SK-N-MC (cell line): Measurements from ENCODE around the gene HSP90AA1.
"Not testable (repeated sequence)": the region's sequence is repeated elsewhere in the genome, so short reads cannot be mapped to it uniquely, and the experiment has no call there.

ENCODE experiments used
- EZH2 ChIP-seq: fragments of 200-600 bp; sonication (generic); IDR thresholded peaks from one replicate; pipeline ENCODE4 v1.6.1; 2017; ENCODE audit warnings: antibody characterized with exemption
- FOXP2 ChIP-seq: optimal IDR thresholded peaks from 2 replicates; pipeline ENCODE3; 2011; ENCODE audit warnings: mild to moderate bottlenecking, moderate library complexity; ENCODE audit not compliant: insufficient read depth; ENCODE audit errors: extremely low read length, control extremely low read depth
- POLR2AphosphoS5 ChIP-seq: IDR thresholded peaks from 2 replicates; pipeline ENCODE4 v1.6.1; 2012; ENCODE audit warnings: mild to moderate bottlenecking, low read depth, low read length, borderline replicate concordance

GRCh38 chr14:102134021-102134420 is 47.2 kb upstream of the HSP90AA1 start:
- not testable (repeated sequence) for TF ChIP-seq POLR2AphosphoS5, EZH2, FOXP2
